Measurements from ENCODE around the gene RNF152.

RNF152 gene

GRCh38 chr18:61771861-61772260 lies 120.9 kb downstream of the RNF152 start:
- ATAC-seq: no peak
- TF ChIP-seq ZC3H10 (CRISPR knock-in tag; IDR thresholded peaks at IDR 0.05) (no peak), CREB5 (CRISPR knock-in tag; IDR thresholded peaks at IDR 0.05; ENCODE audit: low read depth) (no peak), ZNF8 (CRISPR knock-in tag; IDR thresholded peaks at IDR 0.05) (no peak), CSRNP3 (CRISPR knock-in tag; IDR thresholded peaks at IDR 0.05) (no peak), ESRRG (CRISPR knock-in tag; IDR thresholded peaks at IDR 0.05) (no peak), CSDC2 (CRISPR knock-in tag; IDR thresholded peaks at IDR 0.05) (no peak), SNAI2 (CRISPR knock-in tag; IDR thresholded peaks at IDR 0.05) (no peak)

GRCh38 chr18:61770279-61770678 lies 122.5 kb downstream of the RNF152 start:
- ATAC-seq: no peak
- TF ChIP-seq ZNF8 (CRISPR knock-in tag; IDR thresholded peaks at IDR 0.05) (no peak), ESRRG (CRISPR knock-in tag; IDR thresholded peaks at IDR 0.05) (no peak), ZNF565 (CRISPR knock-in tag; conservative IDR thresholded peaks at IDR 0.05; ENCODE audit: low read depth) (no peak), BACH2 (CRISPR knock-in tag; IDR thresholded peaks at IDR 0.05; ENCODE audit: borderline replicate concordance) (no peak), TSHZ2 (CRISPR knock-in tag; IDR thresholded peaks at IDR 0.05) (no peak), CSDC2 (CRISPR knock-in tag; IDR thresholded peaks at IDR 0.05) (no peak), OSR1 (CRISPR knock-in tag; IDR thresholded peaks at IDR 0.05) (no peak), ZC3H10 (CRISPR knock-in tag; IDR thresholded peaks at IDR 0.05) (no peak), POU6F1 (CRISPR knock-in tag; IDR thresholded peaks at IDR 0.05; ENCODE audit: borderline replicate concordance, low read depth) (no peak)

GRCh38 chr18:61766266-61766884 lies 126.4 kb downstream of the RNF152 start:
- TF ChIP-seq ZFP3 (CRISPR knock-in tag; IDR thresholded peaks at IDR 0.05): no peak
- no peak for TF ChIP-seq TOX (CRISPR knock-in tag; IDR thresholded peaks at IDR 0.05; ENCODE audit: borderline replicate concordance)
- no peak for TF ChIP-seq ZNF70 (CRISPR knock-in tag; IDR thresholded peaks at IDR 0.05)
- no peak for TF ChIP-seq ESRRG (CRISPR knock-in tag; IDR thresholded peaks at IDR 0.05)
- TF ChIP-seq OSR1 (CRISPR knock-in tag; IDR thresholded peaks at IDR 0.05): no peak
- no peak for ATAC-seq

GRCh38 chr18:61765097-61765496 lies 127.7 kb downstream of the RNF152 start:
- ATAC-seq: peak; percentile 91
- TF ChIP-seq GLIS3 (CRISPR knock-in tag; IDR thresholded peaks at IDR 0.05) (no peak), BACH2 (CRISPR knock-in tag; IDR thresholded peaks at IDR 0.05; ENCODE audit: borderline replicate concordance) (no peak), PPARA (CRISPR knock-in tag; IDR thresholded peaks at IDR 0.05; ENCODE audit: borderline replicate concordance) (no peak), TCF4 (CRISPR knock-in tag; IDR thresholded peaks at IDR 0.05; ENCODE audit: borderline replicate concordance) (no peak), ESRRG (CRISPR knock-in tag; IDR thresholded peaks at IDR 0.05) (no peak), CSDC2 (CRISPR knock-in tag; IDR thresholded peaks at IDR 0.05) (0 out of 2 replicates have a peak, but pooled peaks have one; percentile 28), ZFP30 (CRISPR knock-in tag; IDR thresholded peaks at IDR 0.05) (no peak), ISL1 (CRISPR knock-in tag; IDR thresholded peaks at IDR 0.05) (peak; percentile 80), RARB (CRISPR knock-in tag; IDR thresholded peaks at IDR 0.05) (no peak), TSHZ2 (CRISPR knock-in tag; IDR thresholded peaks at IDR 0.05) (no peak)
